HepG2 (cell line): ENCODE data around the gene SLC2A4. TPM values are rescaled to one million over a fixed set of nuclear protein-coding genes. Genes with fewer than 3 reads are reported as not detected.

Experiments used
- ATF3 ChIP-seq: sonication (generic); formaldehyde crosslinking; IDR thresholded peaks from 2 replicates; pipeline ENCODE4 v1.4.0; 2020; ENCODE audit warnings: missing genetic modification reagents
- BRF2 ChIP-seq: sonication (generic); formaldehyde crosslinking; IDR thresholded peaks from 2 replicates; pipeline ENCODE4 v1.8.1; 2022; ENCODE audit warnings: mild to moderate bottlenecking, missing genetic modification reagents
- FOXK1 ChIP-seq: sonication (generic); formaldehyde crosslinking; IDR thresholded peaks from 2 replicates; pipeline ENCODE4 v1.4.0; 2020; ENCODE audit warnings: low read depth, missing genetic modification reagents, borderline replicate concordance
- HMG20B ChIP-seq: conservative IDR thresholded peaks from 2 replicates; pipeline ENCODE4 v1.6.1; 2016; ENCODE audit warnings: missing genetic modification reagents, missing compliant biosample characterization
- KLF11 ChIP-seq: IDR thresholded peaks from 2 replicates; pipeline ENCODE4 v1.6.1; 2016; ENCODE audit warnings: missing compliant biosample characterization
- NFATC3 ChIP-seq: sonication (generic); formaldehyde crosslinking; IDR thresholded peaks from 2 replicates; pipeline ENCODE4 v1.5.1; 2020; ENCODE audit warnings: mild to moderate bottlenecking, missing genetic modification reagents
- NR1H2 ChIP-seq: sonication (generic); formaldehyde crosslinking; IDR thresholded peaks from 2 replicates; pipeline ENCODE4 v1.8.1; 2022; ENCODE audit warnings: low read depth, missing genetic modification reagents, borderline replicate concordance
- POLR2AphosphoS5 ChIP-seq: IDR thresholded peaks from 2 replicates; pipeline ENCODE4 v1.6.1; 2012; ENCODE audit warnings: low read depth, low read length
- PRPF4 ChIP-seq: fragments of 200-400 bp; formaldehyde crosslinking; IDR thresholded peaks from 2 replicates; pipeline ENCODE4 v1.6.1; 2016; ENCODE audit warnings: low read length, low read depth; ENCODE audit not compliant: poor library complexity, severe bottlenecking
- SRSF4 ChIP-seq: fragments of 200-400 bp; formaldehyde crosslinking; IDR thresholded peaks from one replicate; pipeline ENCODE4 v1.6.1; 2018; ENCODE audit warnings: mild to moderate bottlenecking, low read depth, low read length, moderate library complexity; ENCODE audit not compliant: poor library complexity, severe bottlenecking
- TARDBP ChIP-seq: sonication (generic); formaldehyde crosslinking; IDR thresholded peaks from 2 replicates; pipeline ENCODE4 v1.8.0; 2022; ENCODE audit warnings: mild to moderate bottlenecking, missing genetic modification reagents
- TCF7 ChIP-seq: sonication (generic); IDR thresholded peaks from 2 replicates; pipeline ENCODE4 v1.6.1; 2016; ENCODE audit warnings: antibody characterized with exemption, low read depth
- THAP9 ChIP-seq: sonication (generic); formaldehyde crosslinking; IDR thresholded peaks from 2 replicates; pipeline ENCODE4; 2020; ENCODE audit warnings: missing genetic modification reagents, mild to moderate bottlenecking, borderline replicate concordance
- ZBTB25 ChIP-seq: IDR thresholded peaks from 2 replicates; pipeline ENCODE4 v1.6.1; 2018; ENCODE audit warnings: missing genetic modification reagents
- ZBTB26 ChIP-seq: IDR thresholded peaks from 2 replicates; pipeline ENCODE4 v1.6.1; 2016; ENCODE audit warnings: missing compliant biosample characterization, missing genetic modification reagents, borderline replicate concordance
- ZNF484 ChIP-seq: sonication (generic); formaldehyde crosslinking; IDR thresholded peaks from 2 replicates; pipeline ENCODE4 v1.5.1; 2020; ENCODE audit warnings: mild to moderate bottlenecking, low read depth, missing genetic modification reagents, borderline replicate concordance
- ZNF563 ChIP-seq: sonication (generic); formaldehyde crosslinking; IDR thresholded peaks from 2 replicates; pipeline ENCODE4 v1.8.0; 2022; ENCODE audit warnings: mild to moderate bottlenecking, moderate library complexity, missing genetic modification reagents
- ZNF747 ChIP-seq: sonication (generic); formaldehyde crosslinking; IDR thresholded peaks from 2 replicates; pipeline ENCODE4 v1.8.1; 2023; ENCODE audit warnings: missing genetic modification reagents, mild to moderate bottlenecking, borderline replicate concordance
- polyA plus RNA-seq, 8 experiments: library from polyadenylated mRNA; depleted of rRNA in 3 of 8; stranded (reverse) in 7 of 8; unstranded in 1 of 8; fragments of >200 nt; fragmentation: Illumina TruSeq in 4 of 8; extraction: Trizol in 4 of 8; gene quantifications; 2 replicates each; pipeline versions ENCODE4 v1.2.1 to v1.2.3, GENCODE V29; 2011 to 2016; ENCODE audit warnings: low read depth in 4 of 8, missing spikeins in 1 of 8, mixed read lengths in 1 of 8; ENCODE audit not compliant: insufficient read depth in 1 of 8
- total RNA-seq, 5 experiments: library from RNA; depleted of rRNA; stranded (reverse); fragments of >200 nt; fragmentation: Illumina TruSeq; extraction: Trizol; gene quantifications; 2 replicates each; pipeline ENCODE4 v1.2.3, GENCODE V29; 2016; ENCODE audit warnings: low read depth in 1 of 5
- TF ChIP-seq, protein P1 (sequence below): sonication (generic); formaldehyde crosslinking; conservative IDR thresholded peaks from 2 replicates; pipeline ENCODE4 v1.5.0; 2020; ENCODE audit warnings: missing genetic modification reagents

The SLC2A4 gene
- total and polyA plus RNA-seq, 2 of the 13 experiments (the other 11 are each of a cell fraction or from before 2014, with no cell fraction given): 4.9 to 5.8 TPM

GRCh38 chr17:7234083-7234951 lies 47.2 kb upstream of the SLC2A4 start, which contains the start of gene DVL2 (continued):
- peak; percentile 62; the same call in 1 of the 2 replicates for TF ChIP-seq BRF2 (CRISPR knock-in tag)
- no peak for TF ChIP-seq NFATC3 (CRISPR knock-in tag)
- peak; percentile 82; the same call in 1 of the 2 replicates for TF ChIP-seq FOXK1 (CRISPR knock-in tag)
- TF ChIP-seq HMG20B (CRISPR knock-in tag): no peak
- no peak for TF ChIP-seq ZBTB26 (CRISPR knock-in tag)
- TF ChIP-seq NR1H2 (CRISPR knock-in tag): no peak; the same call in 1 of the 2 replicates
- no peak for TF ChIP-seq PRPF4
- peak; percentile 83 for TF ChIP-seq KLF11 (CRISPR knock-in tag)
- TF ChIP-seq TCF7: no peak
- TF ChIP-seq, protein P1, sequence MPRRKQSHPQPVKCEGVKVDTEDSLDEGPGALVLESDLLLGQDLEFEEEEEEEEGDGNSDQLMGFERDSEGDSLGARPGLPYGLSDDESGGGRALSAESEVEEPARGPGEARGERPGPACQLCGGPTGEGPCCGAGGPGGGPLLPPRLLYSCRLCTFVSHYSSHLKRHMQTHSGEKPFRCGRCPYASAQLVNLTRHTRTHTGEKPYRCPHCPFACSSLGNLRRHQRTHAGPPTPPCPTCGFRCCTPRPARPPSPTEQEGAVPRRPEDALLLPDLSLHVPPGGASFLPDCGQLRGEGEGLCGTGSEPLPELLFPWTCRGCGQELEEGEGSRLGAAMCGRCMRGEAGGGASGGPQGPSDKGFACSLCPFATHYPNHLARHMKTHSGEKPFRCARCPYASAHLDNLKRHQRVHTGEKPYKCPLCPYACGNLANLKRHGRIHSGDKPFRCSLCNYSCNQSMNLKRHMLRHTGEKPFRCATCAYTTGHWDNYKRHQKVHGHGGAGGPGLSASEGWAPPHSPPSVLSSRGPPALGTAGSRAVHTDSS: peak; percentile 33; the same call in 1 of the 2 replicates
- no peak; the same call in none of the 2 replicates for TF ChIP-seq ATF3 (CRISPR knock-in tag)
- TF ChIP-seq THAP9: peak; percentile 60
- TF ChIP-seq POLR2AphosphoS5: peak; percentile 90
- peak; percentile 80 for TF ChIP-seq TARDBP (CRISPR knock-in tag)
- TF ChIP-seq ZBTB25: peak; percentile 86
- no peak for TF ChIP-seq SRSF4
- no peak for TF ChIP-seq ZNF484 (CRISPR knock-in tag)
- peak; percentile 53; the same call in 1 of the 2 replicates for TF ChIP-seq ZNF563 (CRISPR knock-in tag)
- TF ChIP-seq ZNF747 (CRISPR knock-in tag): peak; percentile 95; the same call in 1 of the 2 replicates
